Stimulated activated CD8-positive, alpha-beta memory T cell treated with anti-CD3 and anti-CD28 coated beads, Interleukin-15, amount 100 ng/mL, for 1 hour (primary cell): ENCODE data around the gene NAGLU.

Source experiments
- DNase-seq: peaks from one replicate; pipeline ENCODE4 v3.0.0-alpha.2; 2020; ENCODE audit warnings: low read depth

The NAGLU gene

GRCh38 chr17:42536048-42536371, at the start of gene NAGLU:
NAGLU (plus strand) TSS chr17:42536241; CDS start chr17:42536273, 32 bp downstream.
- DNase-seq, result peak; percentile 63

GRCh38 chr17:42488032-42488431, 48.0 kb upstream of the NAGLU start:
- no peak for DNase-seq

GRCh38 chr17:42493319-42493718, 42.7 kb upstream of the NAGLU start:
- DNase-seq, result no peak

- DNase-seq, result no peak
Measured at GRCh38 chr17:42494673-42495072, 41.4 kb upstream of the NAGLU start.

- DNase-seq, result no peak
Measured at GRCh38 chr17:42498828-42499227, 37.2 kb upstream of the NAGLU start.

- DNase-seq, result no peak
Measured at GRCh38 chr17:42502091-42502490, 34.0 kb upstream of the NAGLU start.

GRCh38 chr17:42502926-42503325, 33.1 kb upstream of the NAGLU start:
- no peak for DNase-seq

GRCh38 chr17:42507671-42508070, 28.4 kb upstream of the NAGLU start:
- no peak for DNase-seq

- DNase-seq, result no peak
Measured at GRCh38 chr17:42508426-42509165, 27.4 kb upstream of the NAGLU start.

GRCh38 chr17:42509409-42509808, 26.6 kb upstream of the NAGLU start:
- DNase-seq, result no peak

GRCh38 chr17:42509841-42510240, 26.2 kb upstream of the NAGLU start:
- no peak for DNase-seq

- no peak for DNase-seq
Measured at GRCh38 chr17:42512246-42512645, 23.8 kb upstream of the NAGLU start.

GRCh38 chr17:42512733-42513251, 23.2 kb upstream of the NAGLU start:
- DNase-seq, result no peak

GRCh38 chr17:42513686-42514085, 22.4 kb upstream of the NAGLU start:
- no peak for DNase-seq

GRCh38 chr17:42514279-42514678, 21.8 kb upstream of the NAGLU start:
- no peak for DNase-seq

- no peak for DNase-seq
Measured at GRCh38 chr17:42514867-42515266, 21.2 kb upstream of the NAGLU start.

- peak; percentile 78 for DNase-seq
Measured at GRCh38 chr17:42517516-42517915, 18.5 kb upstream of the NAGLU start.

- DNase-seq, result no peak
Measured at GRCh38 chr17:42518046-42518754, 17.8 kb upstream of the NAGLU start.

GRCh38 chr17:42518755-42519545, 17.1 kb upstream of the NAGLU start:
- DNase-seq, result no peak

- DNase-seq, result no peak
Measured at GRCh38 chr17:42519546-42520491, 16.2 kb upstream of the NAGLU start.

- no peak for DNase-seq
Measured at GRCh38 chr17:42520540-42520951, 15.5 kb upstream of the NAGLU start.

- DNase-seq, result no peak
Measured at GRCh38 chr17:42521036-42521435, 15.0 kb upstream of the NAGLU start.
